ENCODE results near the gene CCL1. TPM values are rescaled to one million over a fixed set of nuclear protein-coding genes. Genes with fewer than 3 reads are reported as not detected.

CCL1 gene
- total RNA-seq, 1 experiment from 2014 or later, result not detected

DNA sequence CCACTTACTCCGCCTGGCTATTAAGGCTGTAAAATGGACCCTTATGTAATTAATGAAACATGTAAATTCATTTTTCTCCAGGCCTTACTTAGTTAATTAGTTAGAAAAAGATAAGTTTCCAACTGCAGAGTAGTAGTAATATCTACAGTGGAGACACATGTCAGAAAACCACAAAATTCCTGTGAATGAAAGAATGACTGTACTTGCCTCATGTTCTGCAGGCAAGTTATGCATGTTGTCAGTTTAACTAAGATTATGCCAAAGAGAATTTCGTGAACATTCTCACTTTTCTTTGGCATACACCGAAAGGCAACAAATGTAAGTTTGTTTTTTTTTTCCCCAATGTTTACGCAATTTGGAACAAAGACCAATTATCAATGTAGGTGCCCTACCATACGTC, 16.8 kb upstream of the CCL1 start:
- H3K27ac ChIP-seq (ENCODE audit: insufficient read length, low read depth, low read length), result no peak overlapping the region
- H3K56ac ChIP-seq (ENCODE audit: insufficient read length, low read depth, low read length), result no peak overlapping the region
- no peaks in the 10 kb centered on the region for H3K27me3 ChIP-seq (ENCODE audit: insufficient read depth, low read length)
- H3K9me3 ChIP-seq (ENCODE audit: control insufficient read depth, low read depth, low read length), result no peaks in the 10 kb centered on the region
- H2AK5ac ChIP-seq (ENCODE audit: insufficient read length, low read length), result no peak overlapping the region
- no peak overlapping the region for H3K18ac ChIP-seq (ENCODE audit: insufficient read length, low read depth, low read length)
- TF ChIP-seq, protein P1, sequence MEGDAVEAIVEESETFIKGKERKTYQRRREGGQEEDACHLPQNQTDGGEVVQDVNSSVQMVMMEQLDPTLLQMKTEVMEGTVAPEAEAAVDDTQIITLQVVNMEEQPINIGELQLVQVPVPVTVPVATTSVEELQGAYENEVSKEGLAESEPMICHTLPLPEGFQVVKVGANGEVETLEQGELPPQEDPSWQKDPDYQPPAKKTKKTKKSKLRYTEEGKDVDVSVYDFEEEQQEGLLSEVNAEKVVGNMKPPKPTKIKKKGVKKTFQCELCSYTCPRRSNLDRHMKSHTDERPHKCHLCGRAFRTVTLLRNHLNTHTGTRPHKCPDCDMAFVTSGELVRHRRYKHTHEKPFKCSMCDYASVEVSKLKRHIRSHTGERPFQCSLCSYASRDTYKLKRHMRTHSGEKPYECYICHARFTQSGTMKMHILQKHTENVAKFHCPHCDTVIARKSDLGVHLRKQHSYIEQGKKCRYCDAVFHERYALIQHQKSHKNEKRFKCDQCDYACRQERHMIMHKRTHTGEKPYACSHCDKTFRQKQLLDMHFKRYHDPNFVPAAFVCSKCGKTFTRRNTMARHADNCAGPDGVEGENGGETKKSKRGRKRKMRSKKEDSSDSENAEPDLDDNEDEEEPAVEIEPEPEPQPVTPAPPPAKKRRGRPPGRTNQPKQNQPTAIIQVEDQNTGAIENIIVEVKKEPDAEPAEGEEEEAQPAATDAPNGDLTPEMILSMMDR (conservative IDR thresholded peaks at IDR 0.05), result no peak
- H4K8ac ChIP-seq (replicated peaks; ENCODE audit: insufficient read length, low read depth, low read length), result no peak overlapping the region
- H3K14ac ChIP-seq (ENCODE audit: insufficient read depth, low read length), result no peak overlapping the region
- no peak overlapping the region for H3T11ph ChIP-seq (ENCODE audit: low read length)
- no peak overlapping the region for H3K4me3 Mint-ChIP-seq
- H3K23ac ChIP-seq (ENCODE audit: insufficient read length, low read depth, low read length), result no peak overlapping the region
- H2BK120ac ChIP-seq (ENCODE audit: low read depth, low read length, poor library complexity, severe bottlenecking), result no peak overlapping the region
- H4K5ac ChIP-seq (ENCODE audit: insufficient read length, low read depth, low read length), result no peak overlapping the region
- H2BK12ac ChIP-seq (ENCODE audit: insufficient read length, low read depth, low read length), result no peak overlapping the region
- H2BK5ac ChIP-seq (ENCODE audit: insufficient read length, low read length), result no peak overlapping the region
- no peaks in the 10 kb centered on the region for H3K4me1 ChIP-seq (ENCODE audit: insufficient read depth, low read length)
- no peak overlapping the region for H3K9ac ChIP-seq (ENCODE audit: extremely low read depth, insufficient read length, low read length)
- H4K91ac ChIP-seq (ENCODE audit: insufficient read length, low read depth, low read length), result no peak overlapping the region
- no peak overlapping the region for H3K27ac Mint-ChIP-seq
- no peaks in the 10 kb centered on the region for H3K27me3 Mint-ChIP-seq (ENCODE audit: low read depth)
- no peaks in the 10 kb centered on the region for H3K23me2 ChIP-seq (ENCODE audit: insufficient read length, low read depth, low read length, poor library complexity, severe bottlenecking)
- H2BK20ac ChIP-seq (ENCODE audit: low read depth, low read length, poor library complexity, severe bottlenecking), result no peak overlapping the region
- no peak overlapping the region for H3K4ac ChIP-seq (ENCODE audit: low read depth, low read length)
- no peak overlapping the region for H2BK15ac ChIP-seq (ENCODE audit: low read depth, low read length)
- no peaks in the 10 kb centered on the region for H3K79me1 ChIP-seq (ENCODE audit: insufficient read depth, low read depth, low read length, poor library complexity, severe bottlenecking)
- H4K20me1 ChIP-seq (ENCODE audit: control insufficient read depth, insufficient read depth, insufficient read length), result no peaks in the 10 kb centered on the region
- no peak overlapping the region for H2AFZ ChIP-seq (ENCODE audit: low read length)
- H3K4me1 Mint-ChIP-seq, result peaks cover 9 to 12% of the 10 kb centered on the region in 2 experiments; a peak in 3 of 4 replicates
- H3K9me3 Mint-ChIP-seq, result no peaks in the 10 kb centered on the region
- H3K4me2 ChIP-seq (ENCODE audit: insufficient read depth, insufficient read length, low read length), result no peak overlapping the region
- no peaks in the 10 kb centered on the region for H3K36me3 Mint-ChIP-seq (ENCODE audit: insufficient read depth in 1 of 3, low read depth in 3 of 3)
- no CpG with 5 or more reads among the region's 5 CpGs for WGBS (ENCODE audit: extremely low coverage, insufficient read length, low lambda C conversion rate)
- H3K79me2 ChIP-seq (ENCODE audit: insufficient read depth, low read length), result no peaks in the 10 kb centered on the region
- DNase-seq, result no peak

All from H9 (cell line).